Mesothelial cell of epicardium (in vitro differentiated cells): ENCODE results near the gene PLIN1. TPM values are rescaled to one million over a fixed set of nuclear protein-coding genes. Genes with fewer than 3 reads are reported as not detected.

Experiments used
- DNase-seq, 2 experiments: peaks; one replicate each; pipeline ENCODE4 v3.0.0; 2021; ENCODE audit warnings: low spot score in 2 of 2; ENCODE audit not compliant: unreplicated experiment in 2 of 2
- H3K27ac Mint-ChIP-seq: 2 replicates; pipeline ENCODE4 v1.8.0; 2021; ENCODE audit warnings: mixed read lengths
- H3K27me3 Mint-ChIP-seq: 2 replicates; pipeline ENCODE4 v1.8.0; 2021; ENCODE audit warnings: low read depth, mixed read lengths
- H3K36me3 Mint-ChIP-seq: 2 replicates; pipeline ENCODE4 v1.8.0; 2021; ENCODE audit warnings: mixed read lengths
- H3K4me1 Mint-ChIP-seq: 2 replicates; pipeline ENCODE4 v1.8.0; 2021; ENCODE audit warnings: mixed read lengths
- H3K4me3 Mint-ChIP-seq: 2 replicates; pipeline ENCODE4 v1.8.0; 2021; ENCODE audit warnings: mild to moderate bottlenecking, moderate library complexity, mixed read lengths
- H3K9me3 Mint-ChIP-seq: 2 replicates; pipeline ENCODE4 v1.8.0; 2021; ENCODE audit warnings: mixed read lengths
- total RNA-seq: library from RNA; stranded (reverse); gene quantifications from 3 replicates; pipeline ENCODE4 v1.2.1, GENCODE V29; 2021
- TF ChIP-seq, protein P1 (sequence below): fragments of 200-600 bp; sonication (generic); IDR thresholded peaks from one replicate; pipeline ENCODE4 v1.5.0; 2021; ENCODE audit warnings: antibody characterized with exemption; ENCODE audit not compliant: unreplicated experiment

Gene PLIN1
- total RNA-seq, 1 donor from 2014 or later = 0.31 TPM

DNA sequence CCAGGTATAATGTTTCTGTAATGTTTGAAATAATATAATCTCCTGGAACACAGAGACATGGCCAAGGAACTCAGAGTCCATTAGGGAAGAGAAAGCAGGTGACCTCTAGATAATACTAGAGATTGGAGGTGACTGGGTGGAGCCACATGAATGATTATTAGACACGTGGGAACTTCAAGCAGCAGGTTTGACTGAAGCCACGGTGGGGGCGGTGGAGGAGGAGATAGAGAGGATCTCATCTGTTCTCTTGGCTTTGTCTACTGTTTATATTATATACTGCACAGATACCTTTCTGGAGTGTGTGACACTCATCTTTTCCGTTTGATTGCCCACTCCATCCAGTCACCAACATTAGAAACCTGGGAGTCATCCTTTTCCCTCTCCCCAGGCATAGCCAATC, 57.6 kb downstream of the PLIN1 start:
- Mint-ChIP-seq H3K4me1 (no peaks in the 10 kb centered on the region), H3K36me3 (peaks cover 36% of the 10 kb centered on the region), H3K9me3 (no peaks in the 10 kb centered on the region), H3K4me3 (no peak overlapping the region), H3K27me3 (no peaks in the 10 kb centered on the region), H3K27ac (no peak overlapping the region)
- no peak for DNase-seq
- TF ChIP-seq, protein P1, sequence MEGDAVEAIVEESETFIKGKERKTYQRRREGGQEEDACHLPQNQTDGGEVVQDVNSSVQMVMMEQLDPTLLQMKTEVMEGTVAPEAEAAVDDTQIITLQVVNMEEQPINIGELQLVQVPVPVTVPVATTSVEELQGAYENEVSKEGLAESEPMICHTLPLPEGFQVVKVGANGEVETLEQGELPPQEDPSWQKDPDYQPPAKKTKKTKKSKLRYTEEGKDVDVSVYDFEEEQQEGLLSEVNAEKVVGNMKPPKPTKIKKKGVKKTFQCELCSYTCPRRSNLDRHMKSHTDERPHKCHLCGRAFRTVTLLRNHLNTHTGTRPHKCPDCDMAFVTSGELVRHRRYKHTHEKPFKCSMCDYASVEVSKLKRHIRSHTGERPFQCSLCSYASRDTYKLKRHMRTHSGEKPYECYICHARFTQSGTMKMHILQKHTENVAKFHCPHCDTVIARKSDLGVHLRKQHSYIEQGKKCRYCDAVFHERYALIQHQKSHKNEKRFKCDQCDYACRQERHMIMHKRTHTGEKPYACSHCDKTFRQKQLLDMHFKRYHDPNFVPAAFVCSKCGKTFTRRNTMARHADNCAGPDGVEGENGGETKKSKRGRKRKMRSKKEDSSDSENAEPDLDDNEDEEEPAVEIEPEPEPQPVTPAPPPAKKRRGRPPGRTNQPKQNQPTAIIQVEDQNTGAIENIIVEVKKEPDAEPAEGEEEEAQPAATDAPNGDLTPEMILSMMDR = no peak

DNA sequence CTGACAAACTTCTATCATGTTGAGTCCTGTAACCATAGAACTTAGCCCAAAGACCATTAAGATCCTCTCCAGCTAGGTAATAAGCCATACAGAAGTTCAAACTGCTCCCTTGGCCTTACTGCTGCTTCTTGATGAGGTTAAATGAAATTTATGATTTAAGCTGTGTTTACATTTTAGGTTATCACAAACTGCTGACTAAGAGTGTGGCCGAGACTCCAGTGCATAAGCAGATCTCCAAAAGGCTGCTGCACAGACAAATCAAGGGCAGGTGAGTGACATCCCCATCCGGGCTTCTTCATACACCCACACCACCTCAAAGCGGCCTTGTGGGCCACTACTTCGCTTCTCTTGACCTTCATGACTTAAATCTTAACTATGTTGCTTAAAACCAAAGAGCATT, 62.9 kb downstream of the PLIN1 start:
- peaks cover 59% of the 10 kb centered on the region for H3K36me3 Mint-ChIP-seq

DNA sequence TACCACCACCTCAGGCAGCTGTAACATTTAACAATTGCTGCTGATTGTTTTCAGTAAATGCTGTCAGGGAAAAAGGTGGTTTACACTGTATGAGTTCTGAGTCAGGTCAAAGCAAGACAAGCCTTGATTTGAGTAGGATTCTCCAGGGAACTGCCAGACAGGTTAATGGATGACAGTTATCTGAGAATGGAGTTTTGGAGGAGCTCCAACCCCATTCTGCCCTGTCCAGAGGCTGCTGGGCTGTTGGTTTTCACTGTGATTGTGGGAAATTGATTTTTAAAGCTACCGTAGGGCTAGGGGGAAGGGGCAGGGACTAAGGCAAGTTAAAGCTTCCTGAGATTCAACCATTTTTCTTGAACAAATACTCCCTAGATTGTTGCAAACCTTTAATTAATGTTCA, 64.0 kb downstream of the PLIN1 start:
- Mint-ChIP-seq H3K27ac (no peak overlapping the region), H3K4me3 (no peak overlapping the region), H3K9me3 (peaks cover 35% of the 10 kb centered on the region), H3K36me3 (peaks cover 70% of the 10 kb centered on the region), H3K4me1 (no peaks in the 10 kb centered on the region), H3K27me3 (no peaks in the 10 kb centered on the region)
- TF ChIP-seq, protein P1 = no peak
- no peak for DNase-seq

More for the DNA sequence above, 62.9 kb downstream of the PLIN1 start:
- Mint-ChIP-seq H3K27me3 (no peaks in the 10 kb centered on the region), H3K9me3 (peaks cover 24% of the 10 kb centered on the region), H3K27ac (no peak overlapping the region), H3K4me1 (no peaks in the 10 kb centered on the region), H3K4me3 (no peak overlapping the region)
- DNase-seq = no peak
- TF ChIP-seq, protein P1 = no peak

Other genes starting within 250 kb of the PLIN1 start
- 0.16 to 0.58 TPM in 2 of 3 replicates, not detected in the other for gene RHCG, start 182.8 kb downstream of the PLIN1 start, total RNA-seq
- gene TICRR, start 103.9 kb downstream of the PLIN1 start, total RNA-seq = 9.1 to 10.2 TPM (median 9.9 TPM) in 3 replicates
- gene KIF7, start 23.9 kb downstream of the PLIN1 start, total RNA-seq = 26.5 to 30.1 TPM (median 26.6 TPM) in 3 replicates
- 6.3 to 7.3 TPM (median 6.5 TPM) in 3 replicates for gene PEX11A, start 11.4 kb upstream of the PLIN1 start, total RNA-seq
- gene WDR93, start 11.4 kb upstream of the PLIN1 start, total RNA-seq = 0.34 to 0.54 TPM (median 0.40 TPM) in 3 replicates
- gene MESP1, start 71.9 kb upstream of the PLIN1 start, total RNA-seq = 0.18 to 0.89 TPM in 2 of 3 replicates, not detected in the other
- 0.29 TPM in 1 of 3 replicates, not detected in the others for gene MESP2, start 97.0 kb upstream of the PLIN1 start, total RNA-seq
- gene ANPEP, start 135.5 kb upstream of the PLIN1 start, total RNA-seq = 12.5 to 16.3 TPM (median 15.8 TPM) in 3 replicates
- 25.3 to 28.3 TPM (median 26.5 TPM) in 3 replicates for gene AP3S2, start 214.6 kb upstream of the PLIN1 start, total RNA-seq
- 26.4 to 29.2 TPM (median 26.4 TPM) in 3 replicates for gene ARPIN, start 233.6 kb upstream of the PLIN1 start, total RNA-seq